Peyer's patch (tissue), 4 donors: Measurements from ENCODE around the gene PRSS33. TPM values are rescaled to one million over a fixed set of nuclear protein-coding genes. Genes with fewer than 3 reads are reported as not detected.
A peak's percentile ranks its signal among the peaks of the same experiment; 100 is the strongest.

Experiments used
- DNase-seq, 3 donors: peaks; one replicate each; pipeline ENCODE4 v3.0.0-alpha.2; 2017 to 2019
- H3K27ac ChIP-seq, 4 donors: fragments of 200-600 bp; sonication (generic); one replicate each; pipeline ENCODE4 v1.5.1; 2016 to 2019
- H3K27me3 ChIP-seq, 2 donors: fragments of 200-600 bp; sonication (generic); one replicate each; pipeline ENCODE4 v1.5.1; 2019
- H3K36me3 ChIP-seq, 3 donors: fragments of 200-600 bp; sonication (generic); one replicate each; pipeline ENCODE4 v1.5.1; 2016 to 2019
- H3K4me1 ChIP-seq, 4 donors: fragments of 200-600 bp; sonication (generic); one replicate each; pipeline ENCODE4 v1.5.1; 2016 to 2019
- H3K4me3 ChIP-seq, 4 donors: fragments of 200-600 bp; sonication (generic); 1 replicate in 3 of 4; 2 replicates in 1 of 4; pipeline ENCODE4 v1.5.1; 2016 to 2019; ENCODE audit warnings: mild to moderate bottlenecking in 1 of 4
- H3K9me3 ChIP-seq, 4 donors: fragments of 200-600 bp; sonication (generic); one replicate each; pipeline ENCODE4 v1.5.1; 2016 to 2019; ENCODE audit warnings: mild to moderate bottlenecking in 1 of 4
- POLR2A ChIP-seq, 2 donors: fragments of 450-650 bp; IDR thresholded peaks; one replicate each; pipeline ENCODE4 v1.5.1; 2017; ENCODE audit warnings: antibody characterized with exemption in 2 of 2, mild to moderate bottlenecking in 2 of 2, moderate library complexity in 2 of 2
- total RNA-seq, 4 donors: library from RNA; depleted of rRNA; stranded (reverse); fragments of >200 nt; gene quantifications; one replicate each; pipeline ENCODE4 v1.1.0, GENCODE V29; 2016
- TF ChIP-seq, protein P1 (sequence below), 6 experiments: fragments of 450-650 bp in 4 of 6; fragments of 200-600 bp in 2 of 6; sonication (generic) in 1 of 6; IDR thresholded peaks; one replicate each; pipeline ENCODE4 v1.5.1; 2017 to 2019; ENCODE audit warnings: antibody characterized with exemption in 6 of 6, mild to moderate bottlenecking in 3 of 6, moderate library complexity in 1 of 6

The PRSS33 gene
- total RNA-seq, 4 donors from 2014 or later, result not detected

DNA sequence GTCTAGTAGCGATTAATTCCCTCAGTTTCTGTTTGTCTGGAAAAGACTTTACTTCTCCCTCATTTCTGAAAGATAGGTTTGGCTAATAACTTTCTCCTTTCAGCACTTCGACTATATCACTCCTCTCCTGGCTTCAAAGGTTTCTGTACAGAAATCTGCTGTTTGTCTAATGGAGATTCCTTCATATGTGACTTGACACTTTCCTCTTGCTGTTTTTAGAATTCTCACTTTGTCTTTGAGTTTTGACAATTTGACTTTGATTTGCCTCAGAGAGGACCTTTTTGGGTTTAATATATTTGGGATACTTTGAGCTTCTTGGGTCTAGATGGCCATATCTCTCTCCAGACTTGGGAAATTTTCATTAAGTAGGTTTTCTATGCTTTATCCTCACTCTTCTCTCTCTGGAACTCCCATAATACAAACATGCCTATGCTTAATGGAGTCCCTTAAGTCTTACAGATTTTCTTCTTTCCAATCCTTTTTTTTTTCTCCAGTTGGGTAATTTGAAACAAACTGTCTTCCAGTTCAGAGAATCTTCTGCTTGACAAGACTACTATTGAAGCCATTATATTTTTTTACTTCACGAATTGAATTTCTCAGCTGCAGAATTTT lies 21.9 kb upstream of the PRSS33 start:
- no peaks in the 10 kb centered on the region for H3K36me3 ChIP-seq
- no peak overlapping the region for H3K4me3 ChIP-seq
- no peak overlapping the region for H3K27ac ChIP-seq
- no peaks in the 10 kb centered on the region for H3K4me1 ChIP-seq
- DNase-seq, result no peak
- TF ChIP-seq POLR2A (IDR thresholded peaks at IDR 0.05), result no peak
- TF ChIP-seq, protein P1, sequence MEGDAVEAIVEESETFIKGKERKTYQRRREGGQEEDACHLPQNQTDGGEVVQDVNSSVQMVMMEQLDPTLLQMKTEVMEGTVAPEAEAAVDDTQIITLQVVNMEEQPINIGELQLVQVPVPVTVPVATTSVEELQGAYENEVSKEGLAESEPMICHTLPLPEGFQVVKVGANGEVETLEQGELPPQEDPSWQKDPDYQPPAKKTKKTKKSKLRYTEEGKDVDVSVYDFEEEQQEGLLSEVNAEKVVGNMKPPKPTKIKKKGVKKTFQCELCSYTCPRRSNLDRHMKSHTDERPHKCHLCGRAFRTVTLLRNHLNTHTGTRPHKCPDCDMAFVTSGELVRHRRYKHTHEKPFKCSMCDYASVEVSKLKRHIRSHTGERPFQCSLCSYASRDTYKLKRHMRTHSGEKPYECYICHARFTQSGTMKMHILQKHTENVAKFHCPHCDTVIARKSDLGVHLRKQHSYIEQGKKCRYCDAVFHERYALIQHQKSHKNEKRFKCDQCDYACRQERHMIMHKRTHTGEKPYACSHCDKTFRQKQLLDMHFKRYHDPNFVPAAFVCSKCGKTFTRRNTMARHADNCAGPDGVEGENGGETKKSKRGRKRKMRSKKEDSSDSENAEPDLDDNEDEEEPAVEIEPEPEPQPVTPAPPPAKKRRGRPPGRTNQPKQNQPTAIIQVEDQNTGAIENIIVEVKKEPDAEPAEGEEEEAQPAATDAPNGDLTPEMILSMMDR (IDR thresholded peaks at IDR 0.05), result no peak
- H3K9me3 ChIP-seq, result peaks cover 0 to 4% (median 0%) of the 10 kb centered on the region in 4 donors
- H3K27me3 ChIP-seq, result no peaks in the 10 kb centered on the region

DNA sequence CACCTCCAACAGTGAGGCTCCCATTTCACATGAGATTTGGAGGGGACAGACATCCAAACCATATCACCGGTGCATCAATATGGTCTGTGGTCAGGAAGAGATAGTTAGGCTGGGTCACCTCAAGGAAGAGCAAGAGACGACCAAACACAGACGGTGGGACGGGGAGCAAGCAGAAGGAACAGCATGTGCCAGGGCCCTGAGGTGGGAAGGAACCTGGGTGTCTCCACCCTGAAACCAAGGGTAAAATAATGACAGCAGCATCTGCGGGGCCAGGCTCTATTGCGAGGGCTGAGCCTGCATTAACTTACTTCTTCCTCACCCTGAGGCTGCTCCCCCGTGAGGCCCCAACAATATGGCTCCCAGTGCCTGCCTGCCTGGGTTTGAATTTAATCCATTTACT lies 20.8 kb upstream of the PRSS33 start:
- peak in 1 of 3 donors; percentile 14 for DNase-seq

DNA sequence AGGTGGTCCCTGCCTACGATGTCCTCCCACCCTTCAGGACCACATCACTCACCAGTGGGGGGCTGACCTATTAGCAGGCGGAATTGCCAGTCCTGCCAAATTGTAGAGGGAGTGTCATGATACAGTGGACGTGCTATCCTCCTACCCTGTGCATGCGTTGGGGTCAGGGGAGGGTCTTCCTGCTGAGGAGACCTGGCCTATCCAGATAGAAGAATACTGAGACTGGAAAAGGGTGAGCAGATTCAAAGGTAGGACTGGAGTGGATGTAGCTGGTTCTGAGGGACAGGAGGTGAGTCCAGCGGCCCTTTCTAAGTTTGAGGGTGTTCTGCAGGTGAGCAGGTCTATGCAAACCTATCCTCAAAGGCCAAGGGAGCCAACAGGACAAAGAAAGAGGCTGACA lies 18.9 kb upstream of the PRSS33 start:
- Histone ChIP-seq H3K4me1 (no peaks in the 10 kb centered on the region), H3K9me3 (peaks cover 0 to 8% (median 2%) of the 10 kb centered on the region in 4 donors), H3K36me3 (no peaks in the 10 kb centered on the region), H3K27me3 (no peaks in the 10 kb centered on the region), H3K4me3 (no peak overlapping the region), H3K27ac (no peak overlapping the region)
- DNase-seq, result peak in 1 of 3 donors; percentile 6
- TF ChIP-seq POLR2A (IDR thresholded peaks at IDR 0.05), result no peak
- TF ChIP-seq, protein P1 (IDR thresholded peaks at IDR 0.05), result no peak

More for the DNA sequence above, 20.8 kb upstream of the PRSS33 start:
- H3K27me3 ChIP-seq, result no peaks in the 10 kb centered on the region
- H3K4me3 ChIP-seq, result no peak overlapping the region
- TF ChIP-seq POLR2A (IDR thresholded peaks at IDR 0.05), result no peak
- TF ChIP-seq, protein P1 (IDR thresholded peaks at IDR 0.05), result no peak
- peaks cover 0 to 8% (median 2%) of the 10 kb centered on the region in 4 donors for H3K9me3 ChIP-seq
- H3K4me1 ChIP-seq, result no peaks in the 10 kb centered on the region
- H3K36me3 ChIP-seq, result no peaks in the 10 kb centered on the region
- H3K27ac ChIP-seq, result no peak overlapping the region

DNA sequence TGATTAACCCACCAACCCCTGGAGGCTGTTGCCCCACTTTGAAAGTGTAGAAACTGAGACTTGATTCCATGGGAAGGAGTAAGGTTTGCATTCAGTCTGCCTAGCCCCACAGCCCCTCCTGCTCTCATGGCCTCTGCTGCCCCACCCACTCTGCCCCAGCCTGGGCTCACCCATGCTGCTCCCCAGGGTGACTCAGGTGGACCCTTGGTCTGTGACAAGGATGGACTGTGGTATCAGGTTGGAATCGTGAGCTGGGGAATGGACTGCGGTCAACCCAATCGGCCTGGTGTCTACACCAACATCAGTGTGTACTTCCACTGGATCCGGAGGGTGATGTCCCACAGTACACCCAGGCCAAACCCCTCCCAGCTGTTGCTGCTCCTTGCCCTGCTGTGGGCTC lies 17.4 kb upstream of the PRSS33 start:
- DNase-seq, result peak in 1 of 3 donors; percentile 39
- no peak for TF ChIP-seq POLR2A (IDR thresholded peaks at IDR 0.05)
- TF ChIP-seq, protein P1 (IDR thresholded peaks at IDR 0.05), result no peak

DNA sequence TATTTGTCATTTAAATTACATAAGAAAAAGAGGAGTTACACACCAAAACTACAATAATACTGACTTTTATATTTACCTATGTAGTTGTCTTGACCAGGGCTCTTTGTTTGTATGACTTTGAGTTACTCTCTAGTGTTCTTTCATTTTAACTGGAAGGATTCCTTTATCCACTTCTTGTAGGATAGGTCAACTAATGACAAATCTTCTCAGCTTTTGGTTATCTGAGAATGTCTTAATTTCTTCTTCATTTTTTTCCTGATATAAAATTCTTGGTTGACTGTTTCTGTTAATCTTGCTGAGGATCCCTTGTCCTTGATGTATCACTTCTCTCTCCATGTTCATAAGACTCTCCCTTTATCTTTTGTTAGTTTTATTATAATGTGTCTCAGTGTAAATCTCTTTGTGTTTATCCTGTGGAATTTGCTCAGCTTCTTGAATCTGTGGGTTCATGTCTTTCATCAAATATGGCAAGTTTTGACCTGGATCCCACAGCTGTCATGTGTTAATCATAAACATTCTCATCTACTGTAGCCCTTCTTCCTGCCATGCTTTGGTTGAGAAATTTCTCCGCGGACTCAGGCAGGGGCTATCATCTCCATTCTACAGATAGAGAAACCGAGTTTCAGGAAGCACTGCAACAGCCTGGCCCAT lies 16.3 kb upstream of the PRSS33 start:
- DNase-seq, result no peak
- no peak for TF ChIP-seq POLR2A (IDR thresholded peaks at IDR 0.05)
- TF ChIP-seq, protein P1 (IDR thresholded peaks at IDR 0.05), result no peak
- H3K4me3 ChIP-seq, result no peak overlapping the region
- no peaks in the 10 kb centered on the region for H3K27me3 ChIP-seq
- no peak overlapping the region for H3K27ac ChIP-seq
- no peaks in the 10 kb centered on the region for H3K4me1 ChIP-seq
- peaks cover 0 to 8% (median 2%) of the 10 kb centered on the region in 4 donors for H3K9me3 ChIP-seq
- no peaks in the 10 kb centered on the region for H3K36me3 ChIP-seq

More for the DNA sequence above, 17.4 kb upstream of the PRSS33 start:
- no peak overlapping the region for H3K27ac ChIP-seq
- no peak overlapping the region for H3K4me3 ChIP-seq
- no peaks in the 10 kb centered on the region for H3K4me1 ChIP-seq
- no peaks in the 10 kb centered on the region for H3K36me3 ChIP-seq
- peaks cover 0 to 8% (median 2%) of the 10 kb centered on the region in 4 donors for H3K9me3 ChIP-seq
- no peaks in the 10 kb centered on the region for H3K27me3 ChIP-seq
